Fibroblast of peridontal ligament (primary cell): ENCODE measurements around the gene RNF34.

Source experiments
- DNase-seq: peaks from one replicate; pipeline ENCODE4 v3.0.0-alpha.2; 2010; ENCODE audit errors: extremely low read depth

Gene RNF34

DNA sequence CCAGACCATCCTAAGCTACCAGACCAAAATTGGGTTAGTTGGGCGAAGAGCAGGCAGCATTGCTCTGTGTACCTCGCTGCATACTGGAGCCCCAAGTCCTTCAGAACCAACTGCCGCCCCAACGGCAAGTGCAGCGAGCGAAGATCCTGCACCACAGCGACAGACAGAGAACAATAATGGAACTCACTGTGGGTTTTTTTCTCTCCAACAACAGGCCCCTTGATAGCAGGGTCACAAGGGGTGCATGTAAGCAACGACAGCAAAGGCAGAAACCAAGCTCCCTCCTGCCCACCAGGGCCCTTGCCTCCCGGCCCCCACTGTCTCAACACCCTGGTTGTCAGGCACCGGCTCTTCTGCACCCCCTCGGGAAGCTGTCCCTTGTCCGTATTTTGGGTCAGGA lies 39.0 kb downstream of the RNF34 start:
- DNase-seq: no peak

DNA sequence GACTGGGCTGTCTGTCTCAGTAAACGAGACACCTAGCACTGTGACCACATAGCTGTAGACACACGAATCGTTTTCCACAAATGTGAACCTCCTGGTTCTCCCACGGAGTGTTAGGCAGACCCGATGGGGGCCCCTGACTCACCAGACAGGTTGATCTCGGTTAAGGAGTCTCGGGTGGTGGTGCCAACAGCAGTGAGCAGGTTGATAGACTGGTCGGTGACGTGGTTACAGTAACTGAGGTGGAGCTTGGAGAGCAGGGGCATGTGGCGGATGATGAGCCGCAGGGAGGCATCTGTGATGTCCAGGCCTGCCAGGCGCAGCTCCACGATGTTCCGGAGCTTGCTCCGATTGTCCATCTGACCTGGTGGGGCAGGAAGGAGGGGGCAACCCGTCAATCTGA lies 39.8 kb downstream of the RNF34 start:
- no peak for DNase-seq

DNA sequence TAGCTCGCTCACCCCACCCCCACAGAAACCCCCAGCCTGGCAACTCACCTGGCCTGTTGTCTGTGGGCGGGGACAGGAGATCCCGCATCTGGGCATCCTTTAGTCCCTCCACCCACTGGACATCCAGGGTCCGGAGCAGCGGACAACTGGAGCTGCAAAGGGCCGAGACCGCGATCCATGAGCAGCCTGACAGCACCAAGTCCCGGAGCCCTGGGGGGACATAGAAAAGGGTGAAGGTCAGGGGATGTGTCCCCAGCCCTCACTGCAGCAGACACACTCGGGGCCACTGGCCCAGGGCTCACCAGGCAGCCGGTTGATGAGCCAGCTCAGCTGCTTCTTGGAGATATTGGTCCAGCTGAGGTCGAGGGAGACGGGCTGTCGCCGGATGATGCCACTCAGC lies 40.9 kb downstream of the RNF34 start:
- DNase-seq: no peak

DNA sequence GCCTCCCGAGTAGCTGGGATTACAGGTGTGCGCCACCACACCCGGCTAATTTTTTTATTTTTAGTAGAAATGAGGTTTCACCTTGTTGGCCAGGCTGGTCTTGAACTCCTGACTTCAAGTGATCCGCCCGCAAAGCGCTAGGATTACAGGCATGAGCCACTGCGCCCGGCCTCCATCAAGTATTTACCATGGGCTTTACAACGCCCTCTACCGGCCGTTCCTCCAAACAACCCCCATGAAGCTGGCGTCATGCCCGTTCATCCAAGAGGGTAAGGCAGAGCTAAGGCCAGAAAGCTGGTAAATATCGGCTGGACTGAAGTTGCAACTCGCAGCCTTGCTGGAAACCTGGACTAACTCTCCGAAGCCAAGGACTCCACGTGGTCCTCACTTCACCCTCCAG lies 41.6 kb downstream of the RNF34 start:
- DNase-seq: peak; percentile 8

DNA sequence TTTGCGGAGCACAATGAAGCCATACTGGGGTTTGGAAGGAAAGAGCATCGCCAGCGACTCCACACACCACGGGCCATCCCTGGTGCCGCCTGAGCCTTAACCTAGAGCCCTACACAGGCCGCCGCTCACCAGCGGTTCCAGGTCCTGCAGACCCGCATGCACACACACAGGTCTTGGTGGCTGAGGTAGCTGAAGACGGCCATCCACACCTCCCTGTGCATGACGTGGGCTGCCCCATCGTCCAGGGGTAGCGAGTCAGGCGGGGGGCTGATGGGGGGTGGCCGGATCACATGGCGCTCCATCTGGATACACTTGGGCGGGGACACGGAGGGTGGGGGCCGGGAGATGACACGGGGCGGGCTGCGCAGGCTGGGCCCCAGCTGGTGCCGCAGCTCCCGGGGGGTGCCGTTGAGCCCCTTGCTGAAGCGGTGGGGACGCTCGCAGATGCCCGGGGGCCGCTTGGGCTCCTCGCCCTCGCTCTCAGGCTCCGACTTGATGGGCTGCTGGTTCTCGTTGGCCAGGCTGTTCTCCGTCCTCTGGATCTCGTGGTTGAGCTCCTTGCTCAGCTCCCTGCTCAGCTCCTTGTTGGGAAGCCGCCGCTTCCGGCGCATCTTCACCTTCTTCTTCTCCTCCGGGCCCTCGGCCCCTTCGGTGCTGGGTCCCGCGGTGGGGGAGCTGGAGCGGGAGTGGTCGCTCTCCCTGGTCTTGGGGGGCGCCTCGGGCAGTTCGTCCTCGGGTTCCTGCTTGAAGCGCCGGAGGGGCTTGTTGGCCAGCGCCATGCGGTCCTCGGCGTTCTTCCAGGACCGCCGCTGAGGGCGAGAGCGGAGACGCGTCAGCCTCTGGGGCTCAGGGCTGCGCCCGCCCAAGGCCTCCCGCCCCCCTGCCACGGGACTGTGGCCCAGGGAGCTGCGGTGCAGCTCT lies 42.4 kb downstream of the RNF34 start:
- no peak for DNase-seq

DNA sequence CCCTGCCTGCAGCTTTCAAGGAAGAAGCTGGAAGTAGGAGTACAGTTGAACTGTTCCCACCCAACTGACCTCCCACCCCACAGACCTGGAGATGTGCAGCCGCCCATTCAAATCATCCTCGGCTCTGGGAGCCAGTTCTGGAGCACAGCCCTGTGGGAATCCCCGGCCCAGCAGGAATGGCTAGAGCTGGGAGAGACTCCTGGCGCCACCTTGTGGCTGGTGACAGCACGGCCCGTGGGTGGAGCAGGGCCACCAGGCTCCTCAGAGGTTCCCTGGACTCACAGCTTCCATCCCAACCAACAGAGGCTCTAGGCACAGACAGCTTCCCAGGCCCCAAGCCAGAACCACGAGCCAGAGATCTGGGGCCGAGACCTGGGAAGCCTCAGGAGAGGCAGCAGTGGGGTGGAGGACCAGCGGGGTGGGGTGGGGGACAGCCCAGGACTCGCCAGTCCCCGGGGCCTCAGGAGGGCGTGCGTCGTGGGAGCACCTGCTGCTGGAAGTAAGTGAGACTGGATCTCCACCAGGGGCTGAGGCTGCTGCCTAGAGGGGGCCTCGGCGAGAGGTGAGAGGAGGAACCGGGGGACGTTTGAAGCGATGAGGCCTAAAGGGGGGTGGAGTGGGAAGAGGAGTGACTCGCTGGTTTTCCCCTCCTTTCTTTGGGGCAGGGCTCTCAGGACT lies 43.4 kb downstream of the RNF34 start:
- DNase-seq: peak; percentile 68

DNA sequence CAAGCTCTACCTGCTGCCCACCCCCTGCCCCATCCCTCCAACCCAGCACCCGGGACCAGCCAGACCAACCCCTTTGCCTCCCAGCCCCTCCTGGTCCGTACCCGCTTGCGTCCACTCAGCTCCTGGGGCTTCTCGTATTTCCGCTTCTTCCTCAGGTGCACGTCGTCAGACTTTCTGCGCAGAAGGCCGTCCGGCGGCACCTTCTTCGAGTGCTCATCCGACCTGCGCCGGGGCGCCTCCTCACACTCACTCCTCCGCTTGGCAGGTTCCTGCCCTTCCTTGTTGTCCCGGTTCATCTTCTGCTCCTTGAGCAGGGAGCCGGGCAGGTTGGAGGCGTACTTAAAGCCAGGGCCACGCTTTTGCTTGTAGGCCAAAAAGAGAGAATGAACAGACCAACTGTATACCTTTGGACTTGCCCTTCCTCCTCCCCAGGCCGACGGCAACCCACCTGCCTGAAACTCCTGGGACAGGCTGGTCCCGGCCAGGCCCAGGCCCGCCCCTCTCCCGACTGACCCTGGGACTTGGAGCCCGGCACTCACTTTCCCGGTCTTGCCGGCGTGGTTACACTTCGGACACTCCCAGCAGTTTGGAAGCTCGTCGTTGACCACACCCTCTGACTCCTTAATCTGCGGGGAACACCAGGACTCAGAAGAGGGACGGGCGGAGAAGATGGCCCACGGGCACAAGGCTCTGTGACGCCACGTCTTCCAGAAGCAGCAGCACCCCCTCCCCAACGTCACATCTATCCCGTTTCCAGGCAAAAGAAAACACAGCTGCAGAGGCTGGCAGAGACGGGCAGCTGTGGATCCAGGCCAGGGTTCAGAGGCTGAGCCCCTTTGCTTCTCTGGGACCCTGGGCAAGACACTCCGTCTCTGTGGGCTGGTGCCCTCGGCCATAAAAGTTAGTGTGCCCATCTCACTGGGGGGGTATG lies 44.3 kb downstream of the RNF34 start:
- DNase-seq: no peak

DNA sequence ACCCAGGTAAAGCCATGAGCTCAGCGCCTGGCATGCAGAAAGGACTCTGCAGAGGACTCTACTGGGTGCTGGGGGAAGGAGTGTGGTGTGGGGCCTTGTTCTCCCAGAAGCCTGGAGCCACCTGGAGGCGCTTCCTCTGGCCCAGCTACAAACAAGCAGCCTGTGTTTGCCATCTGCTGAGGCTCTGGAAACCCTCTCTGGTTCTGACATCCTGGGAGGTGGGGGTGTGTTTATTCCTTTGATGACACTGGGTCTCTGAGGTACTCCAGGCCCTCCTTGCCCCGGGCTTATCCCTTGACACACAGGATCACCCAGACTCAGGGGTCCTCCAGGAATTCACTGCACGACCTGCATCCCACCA lies 44.9 kb downstream of the RNF34 start:
- DNase-seq: no peak

DNA sequence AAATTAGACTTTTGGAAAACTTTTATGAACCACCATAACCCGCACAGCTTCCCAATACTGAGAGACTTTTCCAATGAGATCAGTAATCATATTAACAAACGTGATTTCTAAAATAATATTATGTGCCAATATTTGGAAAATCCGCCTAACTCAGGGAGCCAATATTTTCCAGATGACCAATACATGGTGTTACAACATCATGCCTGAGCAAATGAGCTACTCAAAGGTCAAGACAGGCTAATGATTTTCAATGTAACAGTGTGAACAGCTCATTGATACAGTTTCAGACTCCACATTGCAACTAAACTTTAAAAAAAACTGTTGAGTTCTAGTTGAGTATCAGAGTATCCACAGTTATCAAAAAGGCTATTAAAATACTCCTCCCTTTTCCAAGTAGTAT lies 46.8 kb downstream of the RNF34 start:
- peak; percentile 10 for DNase-seq

DNA sequence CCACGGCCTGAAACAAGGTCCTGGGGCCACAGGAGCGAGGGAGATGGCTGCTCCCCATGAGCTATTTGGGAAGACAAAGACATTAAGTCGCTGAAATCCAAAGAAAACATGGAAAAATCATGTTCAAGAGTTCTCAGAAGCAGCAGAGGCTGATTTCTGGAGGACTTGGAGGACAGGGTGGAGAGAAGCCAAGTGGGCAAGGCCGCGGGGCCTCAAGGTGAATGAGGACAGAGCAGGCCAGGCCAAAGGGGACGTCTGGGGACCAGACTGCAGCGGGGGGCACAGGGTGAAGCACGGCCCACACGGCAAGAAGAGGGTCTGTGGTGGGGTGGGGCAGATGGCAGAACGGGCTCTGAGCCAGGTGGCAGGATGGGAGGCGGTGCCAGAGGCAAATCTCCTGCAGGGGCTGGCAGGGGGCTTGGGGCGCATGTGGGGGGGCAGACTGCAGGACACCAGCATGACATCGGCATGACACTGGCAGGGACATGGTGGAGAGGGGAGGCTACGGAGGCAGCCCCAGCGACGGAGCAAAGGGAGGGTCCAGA lies 48.9 kb downstream of the RNF34 start:
- no peak for DNase-seq

DNA sequence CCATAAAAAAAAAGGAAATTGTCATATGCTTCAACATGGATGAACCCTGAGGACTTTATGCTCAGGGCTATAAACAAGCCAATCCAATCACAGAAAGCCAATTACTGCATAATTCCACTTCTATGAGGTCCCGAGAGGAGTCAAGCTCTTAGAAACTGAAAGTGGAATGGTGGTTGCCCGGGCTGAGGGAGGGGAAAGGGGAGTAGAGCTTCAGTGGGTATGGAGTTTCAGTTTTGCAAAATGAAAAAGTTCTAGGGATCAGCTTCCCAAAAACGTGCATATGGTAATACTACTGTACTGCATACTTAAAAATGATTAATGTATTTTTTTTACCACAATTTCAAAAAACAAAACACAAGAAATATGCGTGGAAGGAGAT lies 52.0 kb downstream of the RNF34 start:
- DNase-seq: peak; percentile 78

DNA sequence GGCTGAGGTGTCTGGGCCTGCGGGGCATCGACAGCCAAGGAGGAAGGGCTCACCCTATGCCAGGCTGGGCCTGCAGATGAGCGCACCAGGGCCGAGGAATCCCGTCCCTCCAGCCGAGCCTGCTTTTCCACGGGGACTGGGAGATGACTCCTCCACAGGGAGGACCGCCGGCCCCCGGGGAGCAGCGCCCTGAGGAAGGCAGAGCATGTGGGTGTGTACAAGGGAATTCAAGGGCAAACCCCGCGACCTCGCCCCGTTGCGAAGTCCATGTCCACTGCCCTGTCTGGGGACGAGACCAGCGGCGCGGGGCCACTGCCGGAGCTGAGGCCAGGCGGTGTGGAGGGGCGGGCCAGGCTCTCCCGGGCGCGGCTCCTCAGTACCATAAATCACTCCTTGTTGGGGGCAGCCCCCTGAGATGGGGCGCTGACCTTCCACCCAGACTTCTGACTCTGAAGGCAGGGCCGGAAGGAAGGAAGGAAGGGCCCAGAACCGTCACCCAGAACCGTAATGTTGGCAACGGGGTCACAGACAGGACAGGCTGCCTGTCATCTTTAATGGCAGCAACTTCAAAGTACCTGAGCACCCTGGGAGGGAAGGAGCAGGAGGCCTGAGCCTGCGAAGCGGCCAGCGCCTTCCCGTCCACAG lies 52.5 kb downstream of the RNF34 start:
- DNase-seq: no peak

DNA sequence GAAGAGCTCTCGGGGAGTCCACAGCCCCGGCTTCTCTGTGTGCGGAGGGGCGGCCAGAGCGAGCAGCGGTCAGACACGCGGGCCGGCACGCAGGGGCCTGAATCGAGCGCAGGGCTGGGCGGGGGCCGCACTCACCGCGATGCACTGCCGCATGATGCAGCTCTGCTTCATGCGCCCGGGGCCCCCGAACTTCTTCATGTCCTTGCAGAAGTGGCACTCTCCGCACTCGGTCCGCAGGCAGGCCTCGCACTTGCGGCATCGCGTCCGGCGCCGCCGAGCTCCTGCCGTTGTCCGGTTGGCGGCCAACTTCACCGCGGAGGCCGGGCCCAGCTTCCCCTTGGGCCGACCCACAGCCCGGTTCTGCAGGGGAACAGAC lies 53.1 kb downstream of the RNF34 start:
- DNase-seq: no peak

DNA sequence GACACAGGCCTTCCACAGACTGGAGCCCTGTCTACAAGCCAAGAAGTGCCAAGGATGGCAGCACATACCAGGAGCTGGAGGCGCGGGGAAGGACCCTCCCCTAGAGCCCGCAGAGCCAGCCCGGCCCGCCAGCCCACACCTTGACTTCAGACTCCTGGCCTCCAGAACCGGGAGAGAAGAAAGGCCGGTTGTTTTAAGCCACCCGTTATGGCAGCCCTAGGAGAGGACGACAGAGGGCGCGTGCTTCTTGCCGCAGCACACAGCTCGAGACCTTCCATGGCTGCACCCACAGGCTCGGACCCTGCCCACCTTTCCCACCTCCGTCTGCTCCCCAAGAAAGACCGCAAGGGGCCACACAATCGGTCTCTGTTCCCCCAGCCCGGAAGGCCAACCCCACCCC lies 53.7 kb downstream of the RNF34 start:
- no peak for DNase-seq

DNA sequence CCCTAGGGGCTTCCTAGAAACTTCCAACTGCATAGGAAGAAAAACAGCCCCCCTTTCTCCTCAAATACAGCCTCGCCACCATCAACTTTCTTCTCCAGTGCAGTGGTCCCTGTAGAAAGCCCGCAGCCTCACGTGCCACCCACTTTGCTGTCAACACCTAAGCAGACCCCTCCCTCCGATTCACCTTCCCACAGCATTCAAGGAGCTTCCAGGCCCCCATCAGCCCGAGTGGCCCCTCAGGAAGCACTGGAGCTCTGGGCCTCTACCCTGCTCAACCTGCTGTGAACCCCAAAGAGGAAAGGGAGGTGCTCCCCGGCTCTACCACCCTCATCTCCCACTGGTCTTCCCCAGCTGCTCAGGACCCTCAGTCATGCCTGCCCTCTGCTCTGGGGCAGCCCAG lies 55.0 kb downstream of the RNF34 start:
- DNase-seq: no peak

DNA sequence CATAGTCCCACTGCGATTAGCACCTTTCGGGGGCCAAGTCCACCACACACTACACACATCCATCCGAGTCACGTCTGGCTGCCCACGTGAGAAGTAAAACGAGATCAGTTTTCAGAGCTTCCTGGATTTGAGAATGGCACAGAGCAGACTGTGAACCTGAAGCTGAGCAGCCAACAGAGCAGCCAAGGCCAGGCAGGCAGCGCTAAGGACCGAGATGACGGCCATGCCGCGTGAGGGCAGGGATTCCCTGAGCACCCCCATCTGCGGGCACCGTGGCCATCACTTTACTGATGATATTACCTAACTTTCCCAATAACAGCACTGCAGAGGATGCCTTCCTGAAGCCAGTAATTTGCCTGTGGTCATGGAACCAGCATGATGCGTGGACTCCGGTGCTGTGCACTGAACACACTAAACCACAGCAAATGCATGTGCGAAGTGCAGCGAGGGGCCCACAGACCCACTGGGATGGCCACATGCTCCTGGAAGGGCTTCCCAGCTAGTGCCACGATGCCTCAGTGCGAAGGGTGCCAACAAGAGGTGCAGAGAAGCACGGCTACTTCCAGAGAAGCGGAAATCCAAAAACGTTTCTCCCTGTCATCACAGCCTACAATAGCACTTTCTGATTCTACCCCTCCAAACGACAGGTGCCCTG lies 56.0 kb downstream of the RNF34 start:
- DNase-seq: no peak

DNA sequence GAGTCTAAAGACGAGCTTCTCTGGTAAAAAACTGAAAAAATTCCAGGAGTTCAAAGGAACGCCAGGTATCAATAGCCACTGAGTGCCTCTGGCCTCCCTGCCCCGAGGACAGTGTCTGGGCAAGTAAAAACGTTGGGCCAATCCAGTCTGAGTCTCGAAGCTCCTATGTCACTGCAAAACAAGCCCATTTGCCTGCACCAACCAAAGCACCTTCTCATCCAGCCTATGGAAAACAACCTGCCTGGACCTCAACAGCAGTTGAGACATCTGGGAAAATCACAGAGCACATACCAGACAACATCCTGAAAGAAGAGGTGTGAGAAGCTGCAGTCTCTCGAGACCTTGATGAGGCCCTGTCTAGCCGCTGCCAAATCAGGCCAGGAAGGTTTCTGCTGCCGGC lies 56.6 kb downstream of the RNF34 start:
- no peak for DNase-seq

DNA sequence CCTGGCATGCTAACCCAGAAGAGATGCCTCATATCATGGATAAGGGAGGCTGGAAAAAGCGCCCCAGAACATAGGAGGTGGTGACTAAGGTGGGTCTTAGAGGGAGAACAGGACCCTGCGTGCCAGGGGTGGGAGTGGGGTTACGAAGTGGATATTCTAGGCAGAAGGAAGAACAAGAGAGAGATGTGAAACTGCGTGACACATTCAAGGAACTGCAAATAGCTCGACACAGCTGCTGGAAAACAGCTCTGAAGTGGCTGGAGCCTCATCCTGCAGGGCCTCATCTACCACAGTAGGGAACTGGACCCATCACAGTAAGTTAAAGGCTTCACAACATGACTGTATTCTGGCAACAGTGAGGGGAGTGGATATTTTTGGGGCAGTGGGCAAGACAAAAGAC lies 61.1 kb downstream of the RNF34 start:
- no peak for DNase-seq

DNA sequence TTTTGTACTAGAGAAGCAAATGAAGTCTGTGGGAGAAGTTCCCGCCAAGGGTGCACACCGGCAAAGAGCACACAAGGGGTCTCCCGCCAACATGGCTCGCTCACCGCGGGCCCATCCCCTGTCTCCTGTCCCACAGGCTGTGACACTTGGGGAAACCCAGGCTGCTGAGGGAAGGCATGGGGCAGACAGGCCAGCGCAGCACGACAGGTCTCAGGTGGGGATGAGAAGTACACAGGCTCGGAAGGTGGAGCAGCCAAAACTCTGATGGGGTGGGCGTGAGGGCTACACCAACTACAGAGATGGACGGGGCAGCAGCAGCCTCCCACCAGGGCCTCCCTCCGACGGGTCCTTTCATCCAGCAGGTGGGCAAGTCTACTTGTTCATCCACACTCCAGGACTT lies 64.4 kb downstream of the RNF34 start:
- DNase-seq: no peak

DNA sequence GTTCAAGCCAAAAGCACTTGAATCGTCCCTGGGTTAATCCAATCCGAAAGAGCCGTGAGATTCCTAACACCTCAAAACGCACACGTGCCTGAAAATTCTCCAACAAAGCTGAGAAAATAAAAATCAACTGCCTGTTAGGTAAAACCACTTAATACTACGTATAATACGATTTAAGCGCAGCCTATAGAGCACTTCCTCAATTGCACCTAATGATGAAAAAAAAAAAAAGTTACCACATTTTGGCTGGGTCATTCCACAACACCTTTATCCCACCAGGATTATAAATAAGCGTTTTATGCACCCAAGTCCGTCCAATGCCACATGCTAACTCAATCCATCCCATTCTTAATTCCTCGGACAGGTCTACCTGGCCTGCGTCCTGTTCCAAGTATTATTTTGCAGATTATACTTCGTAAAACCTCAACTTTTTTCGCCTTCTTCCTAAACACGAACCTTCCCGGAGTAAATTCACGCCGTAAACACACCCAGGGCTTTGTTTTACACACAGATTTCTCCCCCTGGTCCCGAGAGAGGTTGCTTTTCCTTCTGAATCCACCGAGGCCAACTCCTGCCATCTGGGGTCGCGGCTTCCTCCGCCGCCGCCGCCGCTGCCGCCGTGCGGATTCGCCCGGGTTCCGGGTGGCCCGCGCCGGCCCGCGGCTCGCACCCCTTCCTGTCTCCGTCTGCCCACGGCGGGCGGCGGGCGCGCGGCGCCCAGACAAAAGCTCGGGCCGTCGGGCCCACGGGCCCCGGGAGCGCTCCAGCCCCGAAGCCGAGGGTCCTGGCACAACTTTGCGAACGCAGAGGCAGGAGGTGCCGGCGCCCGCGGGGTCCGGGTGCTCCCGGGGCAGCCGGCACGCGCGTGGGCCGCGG lies 66.2 kb downstream of the RNF34 start:
- peak; percentile 20 for DNase-seq
